ENCODE results near the gene RWDD3. TPM values are rescaled to one million over a fixed set of nuclear protein-coding genes. Genes with fewer than 3 reads are reported as not detected.

The RWDD3 gene
- total RNA-seq, 1 experiment from 2014 or later = 15.3 TPM

DNA sequence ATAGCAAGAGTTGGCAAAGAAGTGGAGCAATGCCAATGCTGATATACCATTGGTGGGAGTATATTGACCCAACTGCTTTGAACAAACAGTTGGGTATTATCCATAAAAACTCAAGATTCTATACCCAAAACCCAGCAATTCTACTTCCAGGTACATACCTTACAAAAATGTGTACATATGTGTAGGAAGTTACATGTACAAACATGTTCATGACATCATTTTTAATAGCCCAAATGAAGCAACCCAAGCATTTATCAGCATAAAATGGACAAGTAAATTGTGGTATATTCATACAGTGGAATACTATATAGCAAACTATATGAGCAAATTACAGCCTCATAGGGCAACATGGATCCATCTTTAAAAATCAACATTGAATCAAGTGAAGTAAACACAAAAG, 20.9 kb downstream of the RWDD3 start:
- TF ChIP-seq CTCF (conservative IDR thresholded peaks at IDR 0.05) = no peak
- H3K4me1 ChIP-seq (ENCODE audit: insufficient read depth, low read length) = no peaks in the 10 kb centered on the region

More for the DNA sequence above, 20.9 kb downstream of the RWDD3 start:
- Histone ChIP-seq H2BK20ac (ENCODE audit: low read depth, low read length, poor library complexity, severe bottlenecking) (no peak overlapping the region), H3K56ac (ENCODE audit: insufficient read length, low read depth, low read length) (no peak overlapping the region), H3K23ac (ENCODE audit: insufficient read length, low read depth, low read length) (no peak overlapping the region), H2BK12ac (ENCODE audit: insufficient read length, low read depth, low read length) (no peak overlapping the region), H2AK5ac (ENCODE audit: insufficient read length, low read length) (no peak overlapping the region), H3T11ph (ENCODE audit: low read length) (no peak overlapping the region), H3K79me1 (ENCODE audit: insufficient read depth, low read depth, low read length, poor library complexity, severe bottlenecking) (no peaks in the 10 kb centered on the region), H3K27me3 (ENCODE audit: insufficient read depth, low read length) (no peaks in the 10 kb centered on the region), H3K14ac (ENCODE audit: insufficient read depth, low read length) (no peak overlapping the region), H3K4me2 (ENCODE audit: insufficient read depth, insufficient read length, low read length) (no peak overlapping the region), H3K27ac (ENCODE audit: insufficient read length, low read depth, low read length) (no peak overlapping the region), H4K91ac (ENCODE audit: insufficient read length, low read depth, low read length) (no peak overlapping the region), H2BK120ac (ENCODE audit: low read depth, low read length, poor library complexity, severe bottlenecking) (no peak overlapping the region), H3K4ac (ENCODE audit: low read depth, low read length) (no peak overlapping the region), H2AFZ (ENCODE audit: low read length) (no peak overlapping the region), H3K79me2 (ENCODE audit: insufficient read depth, low read length) (no peaks in the 10 kb centered on the region), H3K9me3 (ENCODE audit: control insufficient read depth, low read depth, low read length) (no peaks in the 10 kb centered on the region), H2BK15ac (ENCODE audit: low read depth, low read length) (no peak overlapping the region), H4K8ac (replicated peaks; ENCODE audit: insufficient read length, low read depth, low read length) (no peak overlapping the region), H2BK5ac (ENCODE audit: insufficient read length, low read length) (no peak overlapping the region), H3K23me2 (ENCODE audit: insufficient read length, low read depth, low read length, poor library complexity, severe bottlenecking) (no peaks in the 10 kb centered on the region), H3K18ac (ENCODE audit: insufficient read length, low read depth, low read length) (no peak overlapping the region), H4K5ac (ENCODE audit: insufficient read length, low read depth, low read length) (no peak overlapping the region), H4K20me1 (ENCODE audit: control insufficient read depth, insufficient read depth, insufficient read length) (no peaks in the 10 kb centered on the region), H3K9ac (ENCODE audit: extremely low read depth, insufficient read length, low read length) (no peak overlapping the region)
- Mint-ChIP-seq H3K9me3 (no peaks in the 10 kb centered on the region), H3K36me3 (ENCODE audit: insufficient read depth in 1 of 3, low read depth in 3 of 3) (peaks cover 10 to 22% (median 18%) of the 10 kb centered on the region in 3 experiments), H3K4me3 (no peak overlapping the region), H3K4me1 (peaks cover 16 to 20% of the 10 kb centered on the region in 2 experiments), H3K27ac (no peak overlapping the region), H3K27me3 (ENCODE audit: low read depth) (no peaks in the 10 kb centered on the region)
- no peak for DNase-seq

Data from H9 (cell line).